GM19025 (cell line): ENCODE data around the gene TECPR2.

Source experiments
- ATAC-seq: cut with Tn5 transposase; IDR thresholded peaks from one replicate; pipeline ENCODE4 v1.9.1; 2021; ENCODE audit warnings: mild to moderate bottlenecking, low read depth, moderate library complexity; ENCODE audit not compliant: unreplicated experiment

The TECPR2 gene

DNA sequence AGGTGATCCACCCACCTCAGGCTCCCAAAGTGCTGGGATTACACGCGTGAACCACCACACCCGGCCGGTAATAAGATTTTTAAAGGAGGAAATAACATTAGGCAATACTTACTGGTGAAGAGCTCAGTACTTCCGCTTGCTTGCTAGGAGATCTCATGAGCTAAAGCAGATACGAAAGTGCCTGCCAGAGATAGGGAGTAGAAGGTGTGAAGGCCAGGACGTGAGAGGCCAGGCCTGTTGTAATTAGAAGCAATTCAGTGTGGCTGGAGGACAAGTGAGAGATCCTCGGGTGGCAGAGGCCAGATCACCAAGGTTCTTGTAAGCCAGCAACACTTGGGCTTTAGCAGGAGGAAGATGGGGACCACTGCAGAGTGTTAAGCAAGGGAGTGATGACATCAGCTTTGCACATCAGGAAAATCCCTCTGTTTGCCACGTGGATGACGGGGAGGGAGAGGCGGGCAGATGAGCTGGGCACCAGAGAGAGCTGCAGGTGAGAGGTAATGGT lies 7.6 kb downstream of the TECPR2 start:
- ATAC-seq, result no peak

- no peak for ATAC-seq
Observed at GRCh38 chr14:102371361-102371760, 8.6 kb downstream of the TECPR2 start.

DNA sequence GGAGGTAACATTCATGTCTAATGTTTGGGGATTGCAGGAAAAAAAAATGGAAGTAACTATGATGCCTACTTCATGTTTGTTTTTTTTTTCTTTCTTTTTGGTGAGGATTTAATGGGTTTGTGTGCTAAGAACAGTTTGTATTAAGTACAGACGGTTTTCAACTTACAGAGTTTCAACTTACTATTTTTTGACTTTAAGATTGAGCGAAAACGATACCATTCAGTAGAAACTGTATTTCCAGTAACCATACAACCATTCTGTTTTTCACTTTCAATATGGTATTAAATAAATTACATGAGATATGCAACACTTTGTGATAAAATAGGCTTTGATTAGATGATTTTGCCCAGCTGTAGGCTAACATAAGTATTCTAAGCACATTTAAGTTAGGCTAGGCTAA lies 10.4 kb downstream of the TECPR2 start:
- no peak for ATAC-seq

- no peak for ATAC-seq
Observed at GRCh38 chr14:102374264-102374663, 11.5 kb downstream of the TECPR2 start.

GRCh38 chr14:102375119-102375518 lies 12.4 kb downstream of the TECPR2 start:
- no peak for ATAC-seq

DNA sequence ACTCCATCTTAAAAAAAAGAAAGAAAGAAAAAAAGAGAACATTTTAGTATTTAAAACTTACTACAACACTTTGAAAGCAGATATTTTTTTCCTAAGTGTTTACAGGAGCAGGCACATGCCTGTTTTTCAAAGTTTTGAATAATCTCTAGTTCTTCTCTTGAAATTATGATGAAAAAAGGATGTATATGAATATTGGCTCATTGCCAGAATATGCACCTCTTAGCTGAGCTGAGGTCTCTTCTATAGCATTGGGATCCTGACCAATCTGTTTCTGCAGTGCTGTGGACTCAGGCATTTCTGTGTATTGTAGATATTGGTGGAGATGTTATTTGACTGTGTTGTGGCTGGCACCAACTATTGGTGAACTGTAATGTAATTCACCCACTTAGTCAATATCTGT lies 15.0 kb downstream of the TECPR2 start:
- no peak for ATAC-seq

DNA sequence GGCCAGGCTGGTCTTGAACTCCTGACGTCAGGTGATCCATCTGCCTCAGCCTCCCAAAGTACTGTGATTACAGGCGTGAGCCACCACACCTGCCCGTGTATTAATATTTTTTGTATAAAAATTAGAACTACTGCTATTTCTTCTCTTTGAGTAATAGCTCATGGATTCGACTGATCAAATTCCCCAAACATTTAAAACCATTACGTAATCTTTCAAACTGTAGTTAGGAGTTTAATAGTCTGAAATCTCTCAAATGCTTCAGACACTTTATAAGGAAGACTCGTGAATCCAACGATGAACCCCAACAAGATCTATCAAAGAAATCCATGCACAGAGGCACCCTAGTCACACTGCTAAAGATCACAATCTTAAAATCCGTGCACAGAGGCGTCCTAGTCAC lies 16.1 kb downstream of the TECPR2 start:
- no peak for ATAC-seq

GRCh38 chr14:102387086-102387485 lies 24.3 kb downstream of the TECPR2 start:
- ATAC-seq, result no peak

DNA sequence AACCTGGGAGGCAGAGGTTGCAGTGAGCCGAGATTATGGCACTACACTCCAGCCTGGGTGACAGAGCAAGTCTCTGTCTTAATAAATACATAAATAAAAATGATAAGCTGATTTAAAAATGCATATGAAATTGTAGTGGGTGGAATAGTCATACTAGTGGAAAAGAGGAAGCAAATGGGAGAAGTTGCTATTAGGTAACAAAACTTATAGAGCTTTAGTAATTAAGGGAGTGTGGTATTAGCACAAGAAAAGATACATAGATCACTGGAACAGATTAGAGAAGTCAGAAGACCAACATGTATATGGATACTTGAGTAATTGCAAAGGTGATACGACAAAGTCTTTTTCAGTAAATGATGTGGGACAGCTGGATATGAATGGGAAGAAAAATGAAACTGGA lies 26.5 kb downstream of the TECPR2 start:
- no peak for ATAC-seq

DNA sequence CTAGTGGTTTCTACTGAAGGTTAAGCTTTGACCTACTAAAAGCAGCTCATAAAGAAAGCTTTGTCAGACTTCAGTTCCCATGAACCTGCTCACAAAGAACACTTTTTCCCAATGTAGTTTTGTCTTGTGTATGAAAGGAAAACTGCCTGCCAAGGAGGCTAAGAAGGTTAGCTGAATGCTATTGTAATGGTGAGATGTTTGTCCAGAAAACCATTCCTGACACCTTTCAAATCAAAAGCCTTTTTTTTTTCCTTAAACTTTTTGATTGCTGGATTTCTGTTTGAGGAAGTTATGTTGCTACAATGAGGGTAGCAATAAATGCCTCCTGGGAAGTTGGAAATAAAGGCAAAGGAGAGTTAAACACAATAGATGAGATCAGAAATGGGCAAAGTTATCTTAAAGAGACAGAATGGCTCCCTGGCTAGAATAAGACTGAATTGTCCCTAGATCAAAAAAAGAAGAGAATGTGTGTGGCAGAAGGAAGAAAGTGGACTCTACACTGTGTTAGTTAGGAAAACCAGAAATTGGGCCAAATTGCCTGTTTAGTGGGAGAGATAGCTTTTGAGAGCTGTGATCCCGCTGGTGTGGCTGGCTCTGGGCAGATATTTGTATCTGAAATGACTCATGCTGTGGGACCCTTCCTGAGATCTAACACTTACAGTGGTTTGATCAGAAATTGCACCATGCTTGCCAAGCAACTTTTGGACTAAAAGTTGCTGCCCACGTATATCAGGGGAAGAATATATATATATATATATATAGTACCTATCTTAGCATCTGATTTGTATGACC lies 27.5 kb downstream of the TECPR2 start:
- ATAC-seq, result no peak

DNA sequence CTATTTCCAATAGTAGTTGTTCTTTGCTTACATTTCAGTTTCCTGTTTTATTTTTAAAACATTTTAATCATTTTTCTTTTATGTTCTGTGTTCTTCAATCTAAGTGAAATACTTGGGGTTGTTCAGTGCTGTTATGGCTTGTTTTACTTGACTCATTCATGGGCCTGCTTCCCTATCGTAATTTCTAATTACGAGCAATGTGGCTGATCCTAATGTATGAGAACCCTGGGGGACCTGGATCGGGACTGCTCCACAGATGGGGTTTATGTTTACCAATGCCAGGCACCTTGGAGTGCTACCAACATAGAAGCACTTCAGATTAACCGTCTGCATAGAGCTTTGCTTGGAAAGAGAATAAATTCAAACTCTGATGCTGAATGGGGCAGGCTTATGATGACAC lies 29.8 kb downstream of the TECPR2 start:
- ATAC-seq, result no peak

DNA sequence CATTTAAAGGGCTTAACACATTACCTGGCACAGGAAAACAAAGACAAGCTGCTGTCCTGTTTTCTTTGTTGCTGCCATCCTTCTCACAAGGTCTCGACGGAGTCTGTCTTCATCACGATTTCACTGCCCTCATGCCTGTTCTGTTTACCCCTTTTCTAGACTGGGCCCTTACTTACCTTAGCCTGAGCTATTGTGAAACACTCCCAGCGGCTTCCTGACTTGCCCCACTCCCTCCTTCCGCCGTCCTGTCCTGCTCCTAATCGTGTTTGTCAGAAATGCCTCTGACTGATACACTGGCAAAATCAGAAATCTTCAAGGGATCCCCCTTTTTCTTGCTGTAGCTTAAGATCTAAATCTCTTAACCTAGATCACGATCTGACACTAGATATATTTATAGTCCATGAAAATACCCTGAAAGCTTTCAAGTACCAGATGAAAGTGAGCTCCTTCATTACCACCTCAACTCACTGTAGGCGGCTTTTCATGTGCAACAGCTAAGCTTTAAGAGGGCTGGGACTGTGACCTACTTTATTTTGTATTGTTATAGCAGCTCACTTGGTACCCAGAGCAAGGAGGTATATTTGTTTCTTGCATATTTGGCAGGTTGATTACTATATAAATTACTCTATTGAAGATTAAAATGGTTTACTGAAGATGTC lies 32.1 kb downstream of the TECPR2 start:
- ATAC-seq, result no peak

- ATAC-seq, result no peak
Observed at GRCh38 chr14:102396521-102396920, 33.8 kb downstream of the TECPR2 start.

- ATAC-seq, result no peak
Observed at GRCh38 chr14:102403028-102403427, 40.3 kb downstream of the TECPR2 start.

DNA sequence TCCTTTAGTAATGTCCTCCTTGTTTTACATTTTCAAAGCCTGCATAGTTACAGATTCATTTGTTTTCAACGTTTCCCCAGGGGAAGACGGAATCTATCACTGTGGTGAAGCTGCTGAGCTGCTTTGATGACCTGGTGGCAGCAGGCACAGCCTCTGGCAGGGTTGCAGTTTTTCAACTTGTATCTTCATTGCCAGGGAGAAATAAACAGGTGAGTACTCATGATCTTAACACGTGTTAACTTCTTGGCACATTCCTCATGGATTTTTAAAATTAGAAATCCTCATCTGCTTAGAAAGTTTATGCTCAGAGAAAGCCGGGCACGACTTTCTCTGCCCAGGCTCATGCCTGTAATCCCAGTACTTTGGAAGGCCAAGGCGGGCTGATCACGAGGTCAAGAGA lies 44.5 kb downstream of the TECPR2 start:
- no peak for ATAC-seq

DNA sequence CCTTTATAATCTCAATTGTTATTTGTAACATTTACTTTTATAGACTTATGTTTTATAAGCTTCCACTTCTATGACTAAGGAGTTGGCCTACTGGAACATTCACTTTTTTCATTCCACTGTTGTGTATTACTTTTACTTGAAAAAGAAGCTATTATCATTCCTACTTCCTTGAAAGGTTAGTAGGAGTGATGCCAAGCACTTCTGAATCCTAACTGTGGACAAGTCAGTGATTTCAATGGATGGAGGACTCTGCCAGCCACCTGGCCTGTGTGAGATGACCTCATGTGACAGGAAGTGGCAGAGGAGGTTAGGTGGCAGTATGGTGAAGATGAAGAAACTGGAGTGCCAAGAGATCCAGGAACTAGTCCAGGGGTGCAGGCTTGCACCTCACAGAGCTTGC lies 46.0 kb downstream of the TECPR2 start:
- ATAC-seq, result no peak

DNA sequence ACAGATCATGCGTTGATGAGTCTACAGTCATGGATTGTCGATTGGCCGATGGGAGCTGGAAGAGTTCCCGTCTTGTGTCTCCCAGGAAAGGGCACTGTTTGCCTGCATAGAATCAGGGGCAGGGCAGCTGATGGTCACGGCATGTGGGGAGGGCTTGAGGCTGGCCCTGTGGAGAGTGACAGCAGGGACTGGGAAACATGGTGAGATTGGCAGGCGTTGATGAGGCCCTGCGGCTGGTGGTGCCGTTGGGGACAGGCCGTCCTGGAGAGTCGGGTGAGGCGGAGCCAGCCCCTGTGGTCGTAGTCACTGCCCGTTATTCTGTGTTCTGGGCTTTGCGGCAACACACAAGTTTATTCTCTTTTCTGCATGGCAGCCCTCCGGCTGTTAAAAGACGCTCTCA lies 52.9 kb downstream of the TECPR2 start:
- ATAC-seq, result no peak

DNA sequence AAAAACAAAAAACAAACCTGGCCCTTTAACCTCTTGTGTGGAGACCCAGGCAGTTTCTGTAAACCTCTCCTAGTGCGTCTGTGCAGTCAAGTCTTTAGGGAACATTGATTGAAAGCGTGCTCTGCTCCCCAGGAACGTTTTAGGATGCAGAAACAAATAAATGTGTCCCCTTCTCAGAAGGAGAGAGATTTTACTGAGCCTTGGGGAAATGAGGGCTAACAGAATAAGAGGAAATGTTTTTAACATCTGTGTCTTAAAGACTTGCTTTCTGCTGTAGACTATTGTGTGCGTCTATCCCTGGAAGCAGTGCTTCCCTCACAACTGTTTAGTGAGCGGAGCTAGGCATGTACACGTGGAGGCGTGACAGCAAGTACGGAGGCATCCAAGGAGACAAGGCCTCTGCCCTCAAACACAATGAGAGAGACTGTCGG lies 54.3 kb downstream of the TECPR2 start:
- ATAC-seq, result no peak

- ATAC-seq, result no peak
Observed at GRCh38 chr14:102417646-102418045, 54.9 kb downstream of the TECPR2 start.

- no peak for ATAC-seq
Observed at GRCh38 chr14:102418169-102418852, 55.6 kb downstream of the TECPR2 start.

DNA sequence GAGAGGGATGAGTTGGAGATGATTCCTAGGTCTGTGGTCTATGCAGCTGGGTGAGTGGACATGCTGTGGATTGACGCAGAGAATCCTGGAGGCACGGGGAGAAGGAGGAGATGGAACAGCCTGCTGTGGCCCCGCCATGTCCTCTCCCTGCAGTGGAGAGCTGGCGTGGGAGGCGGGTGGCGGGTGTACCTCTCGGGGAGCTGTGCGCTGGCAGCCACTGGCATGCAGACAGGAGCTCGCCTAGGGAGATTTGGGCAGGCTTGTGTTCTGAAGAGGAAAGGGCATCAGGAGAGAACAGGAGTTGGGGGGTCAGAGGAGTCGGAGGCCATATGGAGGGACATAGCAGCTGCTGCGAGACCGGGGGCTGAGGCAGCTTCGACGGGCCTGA lies 56.1 kb downstream of the TECPR2 start:
- no peak for ATAC-seq
